IMR-90 (cell line): ENCODE measurements around the gene MEGF10. TPM values are rescaled to one million over a fixed set of nuclear protein-coding genes. Genes with fewer than 3 reads are reported as not detected.

Source experiments
- ATAC-seq: fragments of 200-7000 bp; cut with Tn5 transposase; 2 replicates; pipeline ENCODE4 v1.9.1; 2020; ENCODE audit warnings: low read depth, mild to moderate bottlenecking, moderate library complexity
- BruUV-seq: library from RNA; stranded (reverse); fragments of 400-500 nt; replicated peaks from 2 replicates; lab custom pipeline; 2021; lab: Mats Ljungman, UMichigan
- CTCF ChIA-PET: fragments of 300-600 bp; formaldehyde crosslinking; extraction: SDS; loops from one replicate; lab custom pipeline; 2021; ENCODE audit warnings: antibody characterized with exemption; lab: Yijun Ruan, JAX
- POLR2A ChIA-PET: fragments of 300-600 bp; sonication (Branson Sonifier 250); formaldehyde crosslinking; loops from one replicate; lab custom pipeline; 2022; ENCODE audit warnings: antibody characterized with exemption; ENCODE audit not compliant: unreplicated experiment; lab: Charles Lee
- DNase-seq: peaks from one replicate; pipeline ENCODE4 v3.0.0; 2013
- H2AFZ ChIP-seq: replicated peaks from 2 replicates; pipeline ENCODE3; 2013; ENCODE audit warnings: low read length, mild to moderate bottlenecking; ENCODE audit not compliant: poor library complexity
- H2AK5ac ChIP-seq: 2 replicates; pipeline ENCODE4 v1.6.1; 2013; ENCODE audit warnings: low read depth, low read length, inconsistent platforms
- H2AK9ac ChIP-seq: replicated peaks from 2 replicates; pipeline ENCODE3; 2013; ENCODE audit warnings: mild to moderate bottlenecking, low read depth, low read length, moderate library complexity; ENCODE audit not compliant: poor library complexity
- H2BK120ac ChIP-seq: 2 replicates; pipeline ENCODE4 v1.6.1; 2013; ENCODE audit warnings: low read depth, low read length, inconsistent platforms
- H2BK15ac ChIP-seq: 3 replicates; pipeline ENCODE4 v1.6.1; 2013; ENCODE audit warnings: low read depth, low read length, inconsistent platforms
- H2BK20ac ChIP-seq: 2 replicates; pipeline ENCODE4 v1.6.1; 2013; ENCODE audit warnings: low read depth, mild to moderate bottlenecking, inconsistent platforms, low read length, moderate library complexity
- H2BK5ac ChIP-seq: 2 replicates; pipeline ENCODE4 v1.6.1; 2013; ENCODE audit warnings: mild to moderate bottlenecking, low read depth, low read length, inconsistent platforms; ENCODE audit not compliant: poor library complexity, severe bottlenecking
- H3K14ac ChIP-seq: replicated peaks from 2 replicates; pipeline ENCODE4 v1.6.1; 2013; ENCODE audit warnings: low read depth, low read length, inconsistent platforms
- H3K18ac ChIP-seq: 2 replicates; pipeline ENCODE4 v1.6.1; 2013; ENCODE audit warnings: low read depth, low read length, control low read depth
- H3K23ac ChIP-seq: 2 replicates; pipeline ENCODE4 v1.6.1; 2013; ENCODE audit warnings: low read depth, low read length, inconsistent platforms
- H3K27ac ChIP-seq: 2 replicates; pipeline ENCODE4 v1.5.1; 2013; ENCODE audit warnings: mild to moderate bottlenecking, control low read depth, low read length; ENCODE audit not compliant: insufficient read depth
- H3K27me3 ChIP-seq: 2 replicates; pipeline ENCODE4 v1.6.1; 2013; ENCODE audit warnings: low read length; ENCODE audit not compliant: control insufficient read depth, insufficient read depth
- H3K36me3 ChIP-seq: 2 replicates; pipeline ENCODE4 v1.6.1; 2013; ENCODE audit warnings: low read length, mixed read lengths; ENCODE audit not compliant: control insufficient read depth, insufficient read depth
- H3K4ac ChIP-seq: 2 replicates; pipeline ENCODE4 v1.6.1; 2013; ENCODE audit warnings: low read depth, low read length, inconsistent platforms
- H3K4me1 ChIP-seq: 2 replicates; pipeline ENCODE4 v1.6.1; 2013; ENCODE audit warnings: low read length, mixed read lengths; ENCODE audit not compliant: control insufficient read depth, insufficient read depth
- H3K4me2 ChIP-seq: 2 replicates; pipeline ENCODE4 v1.6.1; 2013; ENCODE audit warnings: low read depth, mild to moderate bottlenecking, control low read depth, low read length, moderate library complexity
- H3K4me3 ChIP-seq: 2 replicates; pipeline ENCODE4 v1.5.1; 2013; ENCODE audit warnings: low read depth, mild to moderate bottlenecking, control low read depth, low read length, moderate library complexity; ENCODE audit not compliant: insufficient read depth
- H3K56ac ChIP-seq: 2 replicates; pipeline ENCODE4 v1.6.1; 2013; ENCODE audit warnings: low read length, inconsistent platforms; ENCODE audit not compliant: insufficient read depth; ENCODE audit errors: extremely low read depth
- H3K79me1 ChIP-seq, 2 experiments: 2 replicates each; pipeline ENCODE4 v1.6.1; 2013; ENCODE audit warnings: low read length in 2 of 2, inconsistent platforms in 1 of 2, low read depth in 1 of 2
- H3K9ac ChIP-seq: 2 replicates; pipeline ENCODE4 v1.6.1; 2013; ENCODE audit warnings: low read depth, low read length, control low read depth
- H3K9me1 ChIP-seq: 2 replicates; pipeline ENCODE4 v1.6.1; 2013; ENCODE audit warnings: low read length, inconsistent platforms; ENCODE audit not compliant: insufficient read depth
- H3K9me3 ChIP-seq: 2 replicates; pipeline ENCODE4 v1.6.1; 2013; ENCODE audit warnings: low read length; ENCODE audit not compliant: control insufficient read depth, insufficient read depth
- H4K20me1 ChIP-seq: 2 replicates; pipeline ENCODE4 v1.6.1; 2013; ENCODE audit warnings: low read length, inconsistent platforms; ENCODE audit not compliant: insufficient read depth
- H4K5ac ChIP-seq: 2 replicates; pipeline ENCODE4 v1.6.1; 2013; ENCODE audit warnings: mild to moderate bottlenecking, low read depth, low read length, control low read depth
- H4K8ac ChIP-seq, 2 experiments: 2 replicates each; pipeline ENCODE4 v1.6.1; 2013; ENCODE audit warnings: low read depth in 2 of 2, low read length in 2 of 2, control low read depth in 1 of 2, inconsistent platforms in 1 of 2
- H4K91ac ChIP-seq: 2 replicates; pipeline ENCODE4 v1.6.1; 2013; ENCODE audit warnings: low read depth, low read length, inconsistent platforms; ENCODE audit not compliant: insufficient read depth
- BHLHE40 ChIP-seq: fragments of 150-350 bp; IDR thresholded peaks from 2 replicates; pipeline ENCODE4 v1.6.1; 2016; ENCODE audit warnings: mild to moderate bottlenecking, low read depth, low read length
- CEBPB ChIP-seq: IDR thresholded peaks from 2 replicates; pipeline ENCODE4 v1.6.1; 2012; ENCODE audit warnings: low read depth, low read length, improper control_type of control experiment
- ELK1 ChIP-seq: fragments of 150-350 bp; IDR thresholded peaks from 2 replicates; pipeline ENCODE4 v1.6.1; 2016; ENCODE audit warnings: low read depth, mild to moderate bottlenecking, low read length, moderate library complexity, borderline replicate concordance
- MAZ ChIP-seq: IDR thresholded peaks from 2 replicates; pipeline ENCODE4 v1.6.1; 2012; ENCODE audit warnings: low read depth, mild to moderate bottlenecking, low read length, improper control_type of control experiment, moderate library complexity, borderline replicate concordance
- RCOR1 ChIP-seq: IDR thresholded peaks from 2 replicates; pipeline ENCODE4 v1.6.1; 2012; ENCODE audit warnings: mild to moderate bottlenecking, low read length, improper control_type of control experiment; ENCODE audit not compliant: insufficient replicate concordance
- WGBS, 2 experiments: methylation state at CpG; one replicate each; pipeline versions ENCODE4 v1.1.5 to v1.1.7; 2013; ENCODE audit warnings: missing lambda C conversion rate in 2 of 2; ENCODE audit not compliant: insufficient read length in 1 of 2; ENCODE audit errors: extremely low coverage in 2 of 2; 5-methylcytosine and 5-hydroxymethylcytosine counted together
- dilution Hi-C: fragments of 300-500 bp; cut with HindIII; formaldehyde crosslinking; loops from one replicate; pipeline ENCODE4 v1.14.3; 2018; ENCODE audit warnings: low sequenced_read_pairs; ENCODE audit not compliant: unreplicated experiment
- in situ Hi-C: fragments of 300-500 bp; cut with MboI; formaldehyde crosslinking; loops from 3 replicates; pipeline ENCODE4 v1.14.3; 2019; ENCODE audit warnings: low sequenced_read_pairs, inconsistent platforms, mixed read lengths
- intact Hi-C: fragments of 100-400 bp; cut with micrococcal nuclease; formaldehyde crosslinking; loops from 2 replicates; pipeline ENCODE4 v1.10.0; 2022
- polyA plus RNA-seq, 3 experiments: library from polyadenylated mRNA; depleted of rRNA; stranded (reverse); fragments of >200 nt; gene quantifications; 2 replicates each; pipeline ENCODE4 v1.2.3, GENCODE V29; 2012; ENCODE audit warnings: low replicate concordance in 1 of 3
- total RNA-seq: library from RNA; depleted of rRNA; stranded (reverse); fragments of >200 nt; gene quantifications from 2 replicates; pipeline ENCODE4 v1.2.3, GENCODE V29; 2012

The MEGF10 gene
- total and polyA plus RNA-seq, 2 of the 4 experiments (the other 2 are of a cell fraction) = not detected

DNA sequence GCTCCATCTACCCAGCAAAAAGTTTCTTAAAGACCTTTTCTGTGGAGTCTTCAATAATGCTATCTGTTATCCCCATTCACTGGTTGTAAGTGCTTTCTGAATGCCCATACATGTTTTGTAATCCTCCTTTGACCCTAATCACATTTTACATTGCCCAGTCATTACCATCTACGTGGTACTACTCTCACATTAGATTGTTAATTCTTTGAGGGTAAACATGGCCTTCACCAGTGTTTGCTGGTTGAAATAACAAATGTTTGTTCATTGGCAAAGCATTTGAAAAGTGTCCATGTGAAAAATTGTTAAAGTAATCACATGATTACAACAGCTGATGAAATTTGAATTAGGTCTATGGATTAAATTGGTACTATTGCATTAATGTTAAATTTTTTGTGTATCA, 31.8 kb downstream of the MEGF10 start:
- no CpG with 5 or more reads among the region's 1 CpG for WGBS, 2 experiments
- ATAC-seq (no peak), DNase-seq (no peak)
- Histone ChIP-seq H3K4me2 (no peak overlapping the region), H3K9me3 (no peaks in the 10 kb centered on the region), H3K27me3 (peaks cover 7% of the 10 kb centered on the region; the same call in 1 of the 2 replicates), H2AK9ac (no peak overlapping the region), H2BK5ac (no peak overlapping the region), H4K91ac (no peak overlapping the region), H3K4ac (no peak overlapping the region), H4K20me1 (no peaks in the 10 kb centered on the region), H3K4me3 (no peak overlapping the region), H3K14ac (no peak overlapping the region), H3K18ac (no peak overlapping the region), H3K23ac (no peak overlapping the region), H2BK120ac (no peak overlapping the region), H2AFZ (no peak overlapping the region), H3K27ac (no peak overlapping the region), H3K56ac (no peak overlapping the region), H2BK15ac (no peak overlapping the region), H2AK5ac (no peak overlapping the region), H3K4me1 (no peaks in the 10 kb centered on the region), H3K36me3 (no peaks in the 10 kb centered on the region), H4K5ac (no peak overlapping the region), H3K9me1 (no peaks in the 10 kb centered on the region), H2BK20ac (no peak overlapping the region), H3K79me1 (no peaks in the 10 kb centered on the region), H4K8ac (no peak overlapping the region), H3K9ac (no peak overlapping the region)
- ChIA-PET CTCF (no interaction called here), POLR2A (no interaction called here)
- no TSS peak for BruUV-seq
- dilution Hi-C loops = no loop called here
- in situ Hi-C loops = loop anchor here (10.0 kb wide), 1 partner anchor 468 kb away; no protein-coding TSS in a partner anchor
- intact Hi-C loops = no loop called here
- TF ChIP-seq CEBPB (no peak), ELK1 (no peak), BHLHE40 (no peak), RCOR1 (no peak), MAZ (no peak)
